NK-92 treated with Interleukin-12 subunit alpha and Interleukin-12 subunit beta, amount 100 ng/mL, for 24 hours (cell line): Measurements from ENCODE around the gene DISC1.
"Not testable (repeated sequence)": the region's sequence is repeated elsewhere in the genome, so short reads cannot be mapped to it uniquely, and the experiment has no call there.

Source experiments
- DNase-seq: peaks from one replicate; lab custom pipeline; 2025; lab: John Stamatoyannopoulos, UW

Gene DISC1

GRCh38 chr1:231733063-231733462 is 106.5 kb downstream of the DISC1 start:
- DNase-seq, result no peak

GRCh38 chr1:231733672-231734071 is 107.1 kb downstream of the DISC1 start:
- no peak for DNase-seq

- DNase-seq, result no peak
Observed at GRCh38 chr1:231734417-231734816, 107.8 kb downstream of the DISC1 start.

- DNase-seq, result no peak
Observed at GRCh38 chr1:231735411-231735810, 108.8 kb downstream of the DISC1 start.

- no peak for DNase-seq
Observed at GRCh38 chr1:231735941-231736340, 109.4 kb downstream of the DISC1 start.

GRCh38 chr1:231736464-231736863 is 109.9 kb downstream of the DISC1 start:
- DNase-seq, result no peak

- no peak for DNase-seq
Observed at GRCh38 chr1:231738554-231738953, 112.0 kb downstream of the DISC1 start.

GRCh38 chr1:231743966-231744365 is 117.4 kb downstream of the DISC1 start:
- DNase-seq, result no peak

- no peak for DNase-seq
Observed at GRCh38 chr1:231748760-231749415, 122.3 kb downstream of the DISC1 start.

- no peak for DNase-seq
Observed at GRCh38 chr1:231750296-231750695, 123.7 kb downstream of the DISC1 start.

- no peak for DNase-seq
Observed at GRCh38 chr1:231750818-231751362, 124.3 kb downstream of the DISC1 start.

- DNase-seq, result no peak
Observed at GRCh38 chr1:231751415-231751814, 124.8 kb downstream of the DISC1 start.

GRCh38 chr1:231753313-231753712 is 126.7 kb downstream of the DISC1 start:
- no peak for DNase-seq

GRCh38 chr1:231757101-231757404 is 130.5 kb downstream of the DISC1 start:
- no peak for DNase-seq

- no peak for DNase-seq
Observed at GRCh38 chr1:231757759-231758158, 131.2 kb downstream of the DISC1 start.

GRCh38 chr1:231761252-231761651 is 134.7 kb downstream of the DISC1 start:
- no peak for DNase-seq

- DNase-seq, result no peak
Observed at GRCh38 chr1:231761747-231762541, 135.4 kb downstream of the DISC1 start.

GRCh38 chr1:231763456-231763855 is 136.9 kb downstream of the DISC1 start:
- DNase-seq, result no peak

- DNase-seq, result not testable (repeated sequence)
Observed at GRCh38 chr1:231765825-231766224, 139.2 kb downstream of the DISC1 start.

GRCh38 chr1:231767471-231767870 is 140.9 kb downstream of the DISC1 start:
- DNase-seq, result no peak

- DNase-seq, result no peak
Observed at GRCh38 chr1:231768416-231768815, 141.8 kb downstream of the DISC1 start.

- DNase-seq, result no peak
Observed at GRCh38 chr1:231770506-231771175, 144.1 kb downstream of the DISC1 start.
